NCI-H146 treated with DMSO at 0.1 percent for 48 hours (cell line): ENCODE data around the gene FBLIM1.
"Not testable (repeated sequence)": the region's sequence is repeated elsewhere in the genome, so short reads cannot be mapped to it uniquely, and the experiment has no call there.

Source experiments
- DNase-seq: peaks from one replicate; lab custom pipeline; 2025; ENCODE audit not compliant: unreplicated experiment; lab: John Stamatoyannopoulos, UW

The FBLIM1 gene

DNA sequence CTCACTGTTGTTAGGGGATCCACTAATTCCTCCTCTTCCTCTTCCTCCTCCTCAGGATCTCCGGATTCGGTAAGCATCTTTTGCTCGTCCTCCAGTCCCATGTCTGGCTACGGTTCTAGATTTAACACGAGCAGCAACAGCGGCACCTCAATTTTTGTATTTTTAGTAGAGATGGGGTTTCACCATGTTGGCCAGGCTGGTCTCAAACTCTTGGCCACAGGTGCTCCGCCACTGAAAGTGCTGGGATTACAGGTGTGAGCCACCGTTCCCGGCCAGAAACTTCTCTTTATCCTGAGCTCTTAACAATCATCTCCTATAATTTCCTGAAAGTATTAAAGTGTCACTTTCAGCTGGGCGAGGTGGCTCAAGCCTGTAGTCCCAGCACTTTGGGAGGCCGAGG is 49.0 kb downstream of the FBLIM1 start, which contains the start of gene UQCRHL:
TSS of gene UQCRHL (minus strand) at position 101 of the 400 bp plus-strand sequence. CDS start at position 101, 0 bp downstream.
- DNase-seq: not testable (repeated sequence)

DNA sequence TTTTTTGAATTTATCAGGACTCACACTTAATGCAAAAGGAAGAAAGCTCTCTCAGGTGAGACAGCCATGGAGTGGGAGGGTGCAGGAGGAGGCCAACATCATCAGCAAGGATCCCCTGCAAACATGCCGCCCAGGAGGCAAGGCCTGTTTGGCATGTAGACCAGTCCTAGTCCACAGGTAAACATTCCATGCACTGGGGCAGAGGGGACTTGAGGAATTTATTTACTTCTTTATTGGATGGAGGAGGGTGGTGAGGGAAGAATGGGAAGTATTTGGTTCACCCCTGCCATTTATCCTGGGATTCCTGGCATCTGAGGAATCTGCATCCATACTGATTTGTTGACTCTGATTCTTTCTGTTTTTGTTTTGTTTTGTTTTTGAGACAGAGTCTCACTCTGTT is 50.4 kb downstream of the FBLIM1 start:
- no peak for DNase-seq

DNA sequence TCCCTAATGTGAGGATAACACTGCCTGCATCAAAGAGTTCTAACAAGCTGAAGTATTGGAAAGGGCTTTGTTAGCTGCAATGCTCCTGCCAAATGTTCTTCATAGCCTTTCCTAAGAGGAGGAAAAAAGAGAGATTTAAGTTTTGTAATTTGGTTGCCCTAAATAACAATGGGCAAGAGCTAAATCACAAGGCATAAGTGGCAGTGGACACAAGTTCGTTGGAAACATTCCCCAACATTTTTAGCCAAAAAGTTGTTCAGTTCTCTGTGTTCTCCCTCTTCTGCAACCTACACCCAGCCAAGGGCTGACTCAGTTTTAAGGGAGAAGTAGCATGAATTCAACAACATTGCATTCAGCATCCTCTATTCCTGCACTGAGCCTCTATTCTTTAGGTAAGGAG is 51.5 kb downstream of the FBLIM1 start:
- no peak for DNase-seq

DNA sequence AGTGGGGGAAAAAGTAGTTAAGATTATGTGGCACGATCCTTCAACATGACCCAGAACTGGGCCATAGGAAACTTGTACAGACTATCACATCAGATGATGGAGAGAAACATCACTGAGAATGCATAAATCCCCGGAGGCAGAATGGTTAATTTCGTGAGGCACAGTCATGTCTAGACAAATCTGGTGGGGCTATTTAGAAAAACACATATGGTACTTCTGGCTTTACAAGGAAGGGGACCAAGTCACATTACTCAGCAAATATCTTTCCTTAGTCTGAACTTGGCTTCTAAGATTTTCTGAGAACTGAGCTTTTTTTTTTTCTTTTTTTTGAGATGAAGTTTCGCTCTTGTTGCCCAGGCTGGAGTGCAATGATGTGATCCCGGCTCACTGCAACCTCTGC is 58.1 kb downstream of the FBLIM1 start:
- no peak for DNase-seq

DNA sequence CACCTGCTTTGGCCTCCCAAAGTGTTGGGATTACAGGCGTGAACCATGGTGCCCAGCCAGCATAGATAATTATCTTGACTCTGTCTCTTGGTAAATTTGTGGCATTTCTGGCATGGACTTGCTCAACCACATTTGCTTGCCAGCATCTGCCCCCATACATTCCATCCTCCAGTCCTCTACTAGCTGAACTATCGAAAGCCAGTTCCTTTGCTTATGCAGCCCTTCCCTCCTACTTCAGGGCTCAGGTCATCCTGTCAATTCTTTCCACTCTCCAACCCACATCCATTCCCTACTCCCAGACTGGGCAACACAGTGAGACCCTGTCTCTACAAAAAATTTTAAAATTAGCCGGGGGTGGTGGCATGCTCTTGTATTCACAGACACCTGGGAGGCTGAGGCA is 61.9 kb downstream of the FBLIM1 start:
- DNase-seq: no peak

DNA sequence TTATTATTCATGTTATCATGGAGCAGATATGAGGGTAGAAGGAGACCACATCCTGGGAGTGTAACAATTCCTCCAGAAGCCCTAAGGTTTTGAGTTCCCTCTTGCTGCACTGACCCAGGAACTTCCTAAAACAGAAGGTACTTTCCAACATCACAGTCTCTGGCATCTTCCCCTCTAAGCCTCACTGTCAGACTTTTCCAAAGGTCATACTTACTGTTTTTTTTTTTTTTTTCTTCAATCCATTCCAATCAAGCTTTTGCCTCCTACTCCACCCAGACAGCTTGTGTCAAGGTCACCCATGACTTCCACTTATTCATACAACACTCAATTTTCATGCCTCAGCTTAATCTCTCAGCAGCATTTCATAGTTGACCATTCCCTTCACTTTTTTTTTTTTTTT is 67.2 kb downstream of the FBLIM1 start:
- no peak for DNase-seq

DNA sequence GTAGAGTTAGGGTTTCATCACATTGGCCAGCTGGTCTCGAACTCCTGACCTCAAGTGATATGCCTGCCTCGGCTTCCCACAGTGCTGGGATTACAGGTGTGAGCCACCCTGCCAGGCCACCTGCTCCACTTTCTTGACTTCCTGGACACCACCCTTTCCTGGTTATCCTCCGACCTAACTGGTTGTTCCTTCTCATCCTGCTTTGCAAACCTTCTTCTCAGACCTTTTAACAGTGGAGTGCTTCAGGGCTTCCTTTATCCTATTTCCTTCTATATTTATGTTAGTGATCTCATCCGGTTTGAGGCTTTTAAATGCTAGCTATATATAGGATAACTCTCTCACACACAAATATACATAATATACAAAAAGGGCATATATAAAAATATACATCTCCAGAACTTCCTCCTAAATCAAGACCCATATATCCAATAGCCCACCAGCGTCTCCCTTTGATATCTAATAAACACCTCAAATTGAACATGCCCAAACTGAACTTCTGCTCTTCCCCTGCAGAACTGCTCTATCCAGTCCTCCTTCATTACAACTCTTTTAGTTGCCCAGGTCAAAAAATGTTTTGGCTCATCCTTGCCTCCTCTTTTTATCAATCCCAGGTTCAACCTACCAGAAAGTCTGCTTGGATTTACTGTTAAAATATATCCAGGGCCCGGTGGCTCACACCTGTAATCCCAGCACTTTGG is 68.4 kb downstream of the FBLIM1 start:
- DNase-seq: no peak

DNA sequence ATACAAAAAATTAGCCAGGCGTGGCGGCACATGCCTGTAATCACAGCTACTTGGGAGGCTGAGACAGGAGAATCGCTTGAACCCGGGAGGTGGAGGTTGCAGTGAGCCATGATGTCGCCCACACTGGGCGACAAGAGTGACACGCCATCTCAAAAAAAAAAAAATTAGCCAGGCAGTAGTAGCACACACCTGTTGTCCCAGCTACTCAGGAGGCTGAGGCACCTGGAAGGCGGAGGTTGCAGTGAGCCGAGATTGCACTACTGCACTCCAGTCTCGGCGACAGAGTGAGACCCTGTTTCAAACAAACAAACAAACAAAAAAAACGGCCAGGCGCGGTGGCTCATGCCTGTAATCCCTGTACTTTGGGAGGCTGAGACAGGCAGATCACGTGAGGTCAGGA is 69.0 kb downstream of the FBLIM1 start:
- not testable (repeated sequence) for DNase-seq

DNA sequence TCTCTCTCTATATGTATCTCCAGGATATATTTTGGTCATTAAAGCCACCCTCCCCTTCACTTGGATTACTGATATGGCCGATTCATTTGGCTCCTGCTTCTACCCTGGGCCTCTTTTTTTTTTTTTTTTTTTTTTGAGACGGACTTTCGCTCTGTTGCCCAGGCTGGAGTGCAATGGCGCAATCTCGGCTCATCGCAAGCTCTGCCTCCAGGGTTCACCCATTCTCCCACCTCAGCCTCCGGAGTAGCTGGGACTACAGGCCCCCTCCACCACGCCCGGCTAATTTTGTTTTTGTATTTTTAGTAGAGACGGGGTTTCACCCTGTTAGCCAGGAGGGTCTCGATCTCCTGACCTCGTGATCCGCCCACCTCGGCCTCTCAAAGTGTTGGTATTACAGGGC is 70.3 kb downstream of the FBLIM1 start:
- DNase-seq: not testable (repeated sequence)

DNA sequence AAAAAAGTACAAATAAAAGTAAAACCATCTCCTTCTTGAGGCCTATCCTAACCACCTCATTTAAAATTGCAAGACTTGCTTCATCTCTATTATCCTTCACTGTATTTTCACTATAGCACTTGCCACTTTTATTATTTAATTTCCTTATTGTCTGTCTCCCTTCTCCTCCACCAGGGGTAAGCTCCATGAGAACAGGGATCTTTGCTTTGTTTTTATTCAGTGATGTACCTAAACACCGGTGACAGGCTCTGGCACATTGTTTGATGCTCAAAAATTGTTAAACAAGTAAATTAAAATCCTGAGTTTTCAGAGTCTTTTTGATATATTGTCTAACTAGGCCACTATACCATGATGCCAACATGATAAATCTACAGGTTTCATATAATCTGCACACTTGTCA is 71.7 kb downstream of the FBLIM1 start:
- DNase-seq: no peak

DNA sequence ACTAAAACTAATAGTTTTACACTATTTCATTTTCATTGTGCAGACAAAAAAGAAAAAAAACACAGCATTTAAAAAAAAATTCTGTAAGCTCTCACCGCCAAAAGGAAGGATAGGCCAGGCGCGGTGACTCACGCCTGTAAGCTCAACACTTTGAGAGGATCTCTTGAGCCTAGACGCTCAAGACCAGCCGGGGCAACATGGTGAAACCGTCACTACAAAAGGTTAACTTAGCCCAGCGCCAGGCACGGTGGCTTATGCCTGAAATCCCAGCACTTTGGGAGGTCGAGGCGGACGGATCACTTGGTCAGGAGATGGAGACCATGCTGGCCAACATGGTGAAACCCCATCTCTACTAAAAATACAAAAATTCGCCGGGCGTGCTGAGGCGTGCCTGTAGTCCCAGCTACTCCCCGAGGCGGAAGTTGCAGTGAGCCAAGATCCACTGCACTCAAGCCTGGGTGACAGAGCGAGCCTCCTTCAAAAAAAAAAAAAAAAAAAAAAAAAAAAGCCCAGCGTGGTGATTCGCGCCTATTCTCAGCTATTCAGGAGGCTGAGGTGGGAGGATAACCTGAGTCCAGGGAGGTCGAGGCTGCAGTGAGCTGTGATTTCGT is 74.6 kb downstream of the FBLIM1 start:
- DNase-seq: no peak

DNA sequence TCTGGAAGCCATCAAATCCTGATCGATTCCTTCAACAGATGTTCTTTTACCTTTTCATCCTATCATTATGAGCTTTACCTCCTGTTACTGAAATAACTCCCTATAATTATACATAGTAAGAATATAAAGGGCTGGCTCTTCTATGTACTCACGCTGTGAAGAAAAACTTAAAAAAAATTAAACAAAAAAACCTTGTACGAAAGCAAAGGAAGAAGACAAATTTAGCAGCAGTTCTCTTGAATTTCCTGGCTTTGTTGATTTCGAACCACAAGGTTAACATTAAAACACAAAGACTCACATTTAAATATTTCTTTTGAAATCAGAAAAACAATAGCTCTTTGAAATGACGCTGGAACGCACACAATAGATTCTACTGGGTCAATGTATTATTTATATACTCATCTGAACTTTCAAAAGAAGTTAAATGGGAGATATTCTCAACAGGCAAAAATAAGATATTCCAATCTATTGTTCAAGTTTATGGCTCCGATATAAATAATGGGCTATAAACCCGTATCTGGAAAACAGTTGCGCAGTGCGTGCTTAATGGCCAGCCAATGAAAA is 75.3 kb downstream of the FBLIM1 start:
- peak; percentile 62 for DNase-seq

DNA sequence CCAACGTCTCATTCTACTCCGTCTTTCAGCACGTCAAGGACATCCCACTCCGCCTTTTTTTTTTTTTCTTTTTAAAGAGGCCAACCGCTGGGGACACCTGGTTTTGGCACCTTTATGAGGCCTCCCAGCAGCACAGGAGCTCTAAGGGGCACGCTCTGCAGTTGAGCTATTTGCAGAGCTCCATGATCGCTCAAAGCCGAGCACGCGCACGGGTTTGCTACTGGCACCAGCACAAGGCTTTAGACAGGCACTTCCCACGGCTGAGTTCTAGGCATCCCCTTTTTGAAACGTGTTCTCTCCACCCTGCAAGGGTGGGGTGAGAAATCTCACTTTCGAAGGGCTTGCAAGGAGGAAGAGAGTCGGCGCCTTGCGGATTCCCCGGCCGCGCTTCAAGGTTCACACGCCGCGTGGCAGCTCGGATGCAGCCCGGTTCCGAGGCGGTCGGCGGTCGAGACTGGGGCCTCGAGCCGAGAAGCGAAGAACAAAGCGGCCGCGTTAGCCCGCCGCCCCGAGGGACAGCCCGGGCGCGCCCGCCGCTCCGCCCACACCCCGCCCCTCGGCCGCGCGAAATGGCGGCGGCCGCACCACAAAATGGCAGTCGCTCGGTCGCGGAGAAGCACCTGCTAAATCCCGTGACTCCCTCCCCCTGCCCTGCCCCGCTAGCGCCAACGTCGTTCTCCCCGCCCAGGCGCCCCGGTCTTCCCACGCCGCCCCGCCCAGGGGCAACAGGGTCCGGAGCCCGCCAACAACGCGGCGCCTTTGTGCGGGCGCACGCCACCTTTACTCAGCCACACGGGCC is 76.0 kb downstream of the FBLIM1 start:
- DNase-seq: peak; percentile 87

DNA sequence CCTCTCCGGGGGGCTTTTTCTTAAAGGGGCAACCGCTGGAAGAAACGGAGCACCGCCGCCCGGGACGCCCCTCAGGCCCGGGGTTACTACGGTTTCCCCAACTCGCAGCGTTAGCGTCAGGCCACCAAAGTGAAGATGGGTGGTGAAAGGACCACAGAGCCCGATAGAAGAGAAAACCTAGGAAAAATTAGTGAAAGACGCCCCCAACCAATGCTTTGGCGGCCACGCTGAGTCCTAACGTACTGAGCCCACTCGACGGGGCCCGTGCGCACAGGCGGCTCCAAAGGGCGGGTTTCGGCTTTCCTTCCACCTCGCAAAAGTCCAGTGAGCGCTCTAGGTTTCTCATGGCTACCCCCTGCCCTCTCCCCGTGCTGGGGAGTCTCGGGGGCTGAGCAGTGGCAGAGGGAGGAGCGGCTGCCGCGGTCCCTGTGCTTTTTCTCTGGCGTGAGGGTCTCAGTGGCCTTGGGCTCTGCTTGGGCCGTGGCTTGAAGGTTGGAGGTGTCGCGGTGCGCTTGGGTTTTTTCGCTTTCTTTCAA is 76.7 kb downstream of the FBLIM1 start:
- DNase-seq: no peak

DNA sequence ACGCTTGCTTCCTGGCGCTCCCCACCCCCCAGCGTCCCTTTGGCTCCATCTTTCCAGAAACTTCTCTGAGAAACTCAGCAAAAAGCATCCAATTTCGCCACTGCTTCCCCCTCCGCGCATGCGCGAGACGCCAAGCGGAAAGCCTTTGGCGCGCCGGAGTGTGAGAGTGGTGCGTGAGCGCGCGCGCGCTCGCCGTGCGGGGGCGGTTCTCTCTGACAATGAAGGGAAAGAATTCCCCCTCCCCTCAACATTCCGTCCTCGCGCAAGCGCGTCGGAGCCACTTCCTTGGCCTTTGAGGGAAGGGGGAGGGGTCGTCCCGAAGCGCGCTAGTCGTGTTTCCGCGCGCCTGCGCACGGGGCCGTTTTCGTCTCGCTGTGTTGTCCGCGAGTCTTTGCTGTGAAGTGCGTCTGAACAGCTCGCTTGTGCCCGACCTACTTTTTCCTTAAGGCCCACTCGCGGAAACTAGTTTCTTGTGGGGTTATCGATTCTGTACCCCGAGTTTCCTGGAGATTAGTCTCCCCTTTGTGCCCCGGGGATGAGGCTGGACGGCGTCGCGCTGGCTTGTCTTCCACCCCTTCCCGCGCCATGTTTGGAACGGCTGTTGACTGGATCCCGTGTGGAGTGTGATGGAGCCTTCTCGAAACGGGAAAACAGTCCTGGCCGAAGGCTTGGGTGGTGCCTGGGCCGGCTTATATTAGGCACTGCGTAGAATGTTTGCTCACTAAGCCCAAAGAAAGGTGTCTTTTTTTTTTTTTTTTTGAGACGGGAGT is 77.3 kb downstream of the FBLIM1 start:
- peak; percentile 91 for DNase-seq
